Naive thymus-derived CD4-positive, alpha-beta T cell (primary cell): Measurements from ENCODE around the gene NCF2. TPM values are rescaled to one million over a fixed set of nuclear protein-coding genes. Genes with fewer than 3 reads are reported as not detected.

Experiments
- ATAC-seq: fragments of 150-1000 bp; cut with Tn5 transposase; 2 replicates; pipeline ENCODE4 v1.10.0; 2021; ENCODE audit warnings: mild to moderate bottlenecking, moderate library complexity
- CTCF ChIA-PET: fragments of 350-600 bp; sonication (Branson Sonifier 250); formaldehyde crosslinking; loops from one replicate; lab custom pipeline; 2021; ENCODE audit warnings: antibody characterized with exemption; lab: Charles Lee
- POLR2A ChIA-PET: fragments of 350-600 bp; sonication (Branson Sonifier 250); formaldehyde crosslinking; loops from one replicate; lab custom pipeline; 2021; ENCODE audit warnings: antibody characterized with exemption, inconsistent platforms; lab: Charles Lee
- DNase-seq, 9 donors: peaks; one replicate each; pipeline versions ENCODE4 v3.0.0 to v3.0.0-alpha.2; 2020 to 2022; ENCODE audit warnings: mixed read lengths in 1 of 9
- H3K27ac ChIP-seq: one replicate; pipeline ENCODE4 v1.7.0; 2013; ENCODE audit warnings: mild to moderate bottlenecking, low read depth, low read length, moderate library complexity
- H3K27me3 ChIP-seq, 2 donors: one replicate each; pipeline ENCODE4 v1.7.0; 2013; ENCODE audit warnings: low read length in 2 of 2, mild to moderate bottlenecking in 2 of 2, moderate library complexity in 2 of 2; ENCODE audit not compliant: control insufficient read depth in 2 of 2, insufficient read depth in 2 of 2
- H3K36me3 ChIP-seq, 3 experiments: 1 replicate in 2 of 3; 2 replicates in 1 of 3; pipeline ENCODE4 v1.7.0; 2013; ENCODE audit warnings: low read length in 3 of 3, mild to moderate bottlenecking in 3 of 3, moderate library complexity in 1 of 3; ENCODE audit not compliant: insufficient read depth in 3 of 3, control insufficient read depth in 2 of 3
- H3K4me1 ChIP-seq, 2 donors: one replicate each; pipeline ENCODE4 v1.7.0; 2013; ENCODE audit warnings: low read length in 2 of 2, mild to moderate bottlenecking in 2 of 2, moderate library complexity in 1 of 2; ENCODE audit not compliant: control insufficient read depth in 2 of 2, insufficient read depth in 2 of 2
- H3K4me3 ChIP-seq: 2 replicates; pipeline ENCODE4 v1.7.0; 2013; ENCODE audit warnings: mild to moderate bottlenecking, low read length
- H3K9me3 ChIP-seq, 3 experiments: 1 replicate in 2 of 3; 2 replicates in 1 of 3; pipeline ENCODE4 v1.7.0; 2013; ENCODE audit warnings: low read length in 3 of 3; ENCODE audit not compliant: control insufficient read depth in 2 of 3
- H3K27ac Mint-ChIP-seq, 9 donors: one replicate each; pipeline ENCODE4 v1.8.0; 2020 to 2022; ENCODE audit warnings: mixed read lengths in 9 of 9, mild to moderate bottlenecking in 8 of 9, moderate library complexity in 5 of 9, inconsistent platforms in 2 of 9
- H3K27me3 Mint-ChIP-seq, 5 donors: one replicate each; pipeline ENCODE4 v1.8.0; 2021 to 2022; ENCODE audit warnings: mixed read lengths in 5 of 5, mild to moderate bottlenecking in 1 of 5
- H3K36me3 Mint-ChIP-seq, 5 donors: one replicate each; pipeline ENCODE4 v1.8.0; 2020 to 2022; ENCODE audit warnings: mixed read lengths in 5 of 5, mild to moderate bottlenecking in 3 of 5, inconsistent platforms in 1 of 5
- H3K4me1 Mint-ChIP-seq, 7 donors: one replicate each; pipeline ENCODE4 v1.8.0; 2020 to 2022; ENCODE audit warnings: mixed read lengths in 7 of 7, mild to moderate bottlenecking in 3 of 7, inconsistent platforms in 1 of 7
- H3K4me3 Mint-ChIP-seq, 10 donors: one replicate each; pipeline ENCODE4 v1.8.0; 2020 to 2022; ENCODE audit warnings: mild to moderate bottlenecking in 10 of 10, mixed read lengths in 10 of 10, moderate library complexity in 6 of 10, inconsistent platforms in 2 of 10
- H3K9me3 Mint-ChIP-seq, 11 donors: one replicate each; pipeline ENCODE4 v1.8.0; 2020 to 2022; ENCODE audit warnings: mixed read lengths in 11 of 11, mild to moderate bottlenecking in 4 of 11, inconsistent platforms in 1 of 11, moderate library complexity in 1 of 11
- intact Hi-C, 2 donors: fragments of 100-400 bp; cut with micrococcal nuclease; formaldehyde crosslinking; loops; one replicate each; pipeline ENCODE4 v1.15.1; 2023
- polyA plus RNA-seq, 2 donors: library from polyadenylated mRNA; unstranded; fragments of 300-500 nt; fragmentation: Illumina TruSeq; gene quantifications; one replicate each; pipeline ENCODE4 v1.2.3, GENCODE V29; 2021
- total RNA-seq, 6 experiments: library from RNA in 5 of 6; stranded (reverse) in 5 of 6; gene quantifications; 1 replicate in 5 of 6; 2 replicates in 1 of 6; pipeline ENCODE4 v1.2.3 and lab custom pipeline; 2021 to 2026

NCF2 gene
- total and polyA plus RNA-seq, 7 experiments from 2014 or later: 0.43 to 145 (median 3.8) TPM

GRCh38 chr1:183517401-183517800 lies 72.9 kb downstream of the NCF2 start:
- Histone ChIP-seq H3K36me3 (peaks cover 9 to 36% (median 14%) of the 10 kb centered on the region in 3 experiments), H3K27ac (no peak overlapping the region), H3K9me3 (no peaks in the 10 kb centered on the region), H3K4me1 (no peaks in the 10 kb centered on the region), H3K4me3 (no peak overlapping the region), H3K27me3 (no peaks in the 10 kb centered on the region)
- DNase-seq (no peak), ATAC-seq (no peak)
- intact Hi-C loops: no loop called here
- POLR2A ChIA-PET: no interaction called here
- Mint-ChIP-seq H3K27ac (no peak overlapping the region), H3K36me3 (peaks cover 0 to 45% (median 22%) of the 10 kb centered on the region in 5 donors), H3K27me3 (no peaks in the 10 kb centered on the region), H3K9me3 (no peaks in the 10 kb centered on the region), H3K4me3 (no peak overlapping the region), H3K4me1 (peaks cover 0 to 23% (median 4%) of the 10 kb centered on the region in 7 donors)
- CTCF ChIA-PET: no interaction called here

DNA sequence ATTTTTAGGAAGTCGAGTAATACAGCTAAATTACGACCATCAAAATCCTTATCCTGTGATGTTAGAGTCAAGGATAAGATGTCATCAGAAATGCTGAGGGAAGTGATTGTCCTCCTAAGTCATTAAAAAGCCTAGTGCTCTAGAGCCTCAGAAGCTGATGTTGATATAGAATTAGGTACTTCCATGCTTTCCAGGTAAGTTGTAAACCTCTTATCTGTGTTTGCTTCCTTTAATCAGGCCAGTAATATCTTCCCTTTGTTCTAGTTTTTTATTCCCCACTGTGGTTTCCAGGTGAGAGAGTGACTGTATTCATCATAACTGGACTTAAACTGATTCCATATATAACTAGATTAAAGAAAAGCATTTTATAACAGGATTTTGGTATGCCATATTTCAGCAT lies 73.5 kb downstream of the NCF2 start:
- no peaks in the 10 kb centered on the region for H3K9me3 ChIP-seq
- intact Hi-C loops: no loop called here
- Mint-ChIP-seq H3K36me3 (peaks cover 0 to 41% (median 21%) of the 10 kb centered on the region in 5 donors), H3K27me3 (no peaks in the 10 kb centered on the region), H3K4me1 (peaks cover 3 to 25% (median 9%) of the 10 kb centered on the region in 7 donors), H3K9me3 (no peaks in the 10 kb centered on the region), H3K4me3 (no peak overlapping the region), H3K27ac (peak overlapping the region in 1 of 9 donors; percentile 3)
- ChIA-PET CTCF (no interaction called here), POLR2A (no interaction called here)
- no peak overlapping the region for H3K4me3 ChIP-seq
- no peaks in the 10 kb centered on the region for H3K27me3 ChIP-seq
- H3K36me3 ChIP-seq: peaks cover 9 to 33% (median 14%) of the 10 kb centered on the region in 3 experiments
- no peaks in the 10 kb centered on the region for H3K4me1 ChIP-seq
- no peak for ATAC-seq
- H3K27ac ChIP-seq: no peak overlapping the region
- no peak for DNase-seq

DNA sequence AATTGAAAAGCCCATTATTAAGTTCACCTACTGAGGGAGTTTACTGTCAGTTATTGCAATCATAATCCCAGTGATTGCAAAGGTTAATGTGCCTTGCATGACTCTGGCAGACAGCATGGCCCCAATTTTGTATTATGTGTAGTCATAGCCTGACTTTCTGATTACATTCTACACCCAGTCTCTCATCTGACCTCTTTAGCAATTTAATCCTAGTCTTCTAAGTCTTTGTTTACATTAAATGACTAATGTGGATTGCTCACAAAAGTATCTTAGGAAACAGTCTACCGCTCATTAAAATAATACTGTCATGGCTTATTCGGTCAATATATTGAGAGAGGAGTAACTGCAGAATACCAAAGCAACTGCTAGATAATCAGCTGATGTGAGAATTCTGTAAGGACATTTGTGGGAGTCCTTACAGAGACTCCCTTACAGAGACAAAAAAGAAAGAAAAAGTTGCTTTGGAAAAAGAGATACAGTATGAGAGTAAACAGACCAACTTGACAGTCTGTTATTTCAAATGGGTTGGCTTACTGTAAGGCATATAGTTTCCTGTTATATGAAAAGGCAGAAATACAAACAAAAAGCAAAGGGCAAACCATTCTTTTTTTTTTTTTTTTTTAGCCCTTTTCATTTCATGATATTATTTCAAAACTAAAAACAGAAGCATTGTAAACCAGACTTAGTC lies 75.1 kb downstream of the NCF2 start:
- Mint-ChIP-seq H3K4me1 (peaks cover 12 to 31% (median 14%) of the 10 kb centered on the region in 7 donors), H3K36me3 (peaks cover 0 to 30% (median 19%) of the 10 kb centered on the region in 5 donors), H3K27me3 (no peaks in the 10 kb centered on the region), H3K4me3 (no peak overlapping the region), H3K9me3 (no peaks in the 10 kb centered on the region), H3K27ac (peak overlapping the region in 4 of 9 donors; percentile 7 to 59 (median 30))
- H3K9me3 ChIP-seq: no peaks in the 10 kb centered on the region
- no peaks in the 10 kb centered on the region for H3K27me3 ChIP-seq
- H3K36me3 ChIP-seq: peaks cover 9 to 24% (median 14%) of the 10 kb centered on the region in 3 experiments
- ChIA-PET CTCF (no interaction called here), POLR2A (no interaction called here)
- H3K4me1 ChIP-seq: no peaks in the 10 kb centered on the region
- DNase-seq (no peak), ATAC-seq (no peak)
- no peak overlapping the region for H3K4me3 ChIP-seq
- no peak overlapping the region for H3K27ac ChIP-seq
- intact Hi-C loops: loop anchor here (2.0 kb wide), 2 partner anchors 14 to 16 kb away; no protein-coding TSS in a partner anchor

GRCh38 chr1:183514235-183514634 lies 76.0 kb downstream of the NCF2 start:
- ChIA-PET POLR2A (no interaction called here), CTCF (interaction anchor here (0.6 kb wide), 1 partner anchor 8 kb away, joined by 5 read pairs; no protein-coding TSS in a partner anchor)
- Histone ChIP-seq H3K4me1 (no peaks in the 10 kb centered on the region), H3K4me3 (no peak overlapping the region), H3K27ac (no peak overlapping the region), H3K9me3 (no peaks in the 10 kb centered on the region), H3K27me3 (no peaks in the 10 kb centered on the region), H3K36me3 (peaks cover 9 to 23% (median 14%) of the 10 kb centered on the region in 3 experiments)
- Mint-ChIP-seq H3K27me3 (no peaks in the 10 kb centered on the region), H3K4me3 (no peak overlapping the region), H3K36me3 (peaks cover 0 to 27% (median 19%) of the 10 kb centered on the region in 5 donors), H3K4me1 (peaks cover 12 to 31% (median 14%) of the 10 kb centered on the region in 7 donors), H3K9me3 (no peaks in the 10 kb centered on the region), H3K27ac (peak overlapping the region in 2 of 9 donors; percentile 7 to 43)
- ATAC-seq: no peak
- intact Hi-C loops: loop anchor here (2.0 kb wide), 2 partner anchors 13 to 15 kb away; no protein-coding TSS in a partner anchor
- no peak for DNase-seq

GRCh38 chr1:183512450-183512849 lies 77.8 kb downstream of the NCF2 start:
- peak overlapping the region in 5 of 9 donors; percentile 6 to 81 (median 55) for H3K27ac Mint-ChIP-seq
- H3K4me3 Mint-ChIP-seq: no peak overlapping the region
- H3K9me3 ChIP-seq: no peaks in the 10 kb centered on the region
- ATAC-seq (no peak), DNase-seq (no peak)
- peaks cover 0 to 10% (median 5%) of the 10 kb centered on the region in 3 experiments for H3K36me3 ChIP-seq
- peaks cover 0 to 17% (median 15%) of the 10 kb centered on the region in 5 donors for H3K36me3 Mint-ChIP-seq
- H3K27me3 ChIP-seq: no peaks in the 10 kb centered on the region
- H3K9me3 Mint-ChIP-seq: no peaks in the 10 kb centered on the region
- ChIA-PET POLR2A (interaction anchor here (1.6 kb wide), 1 partner anchor 10 kb away, joined by 4 read pairs; no protein-coding TSS in a partner anchor), CTCF (no interaction called here)
- H3K4me1 ChIP-seq: no peaks in the 10 kb centered on the region
- no peak overlapping the region for H3K4me3 ChIP-seq
- intact Hi-C loops: no loop called here
- H3K27ac ChIP-seq: no peak overlapping the region
- H3K27me3 Mint-ChIP-seq: no peaks in the 10 kb centered on the region
- H3K4me1 Mint-ChIP-seq: peaks cover 12 to 35% (median 19%) of the 10 kb centered on the region in 7 donors

GRCh38 chr1:183508694-183509093 lies 81.6 kb downstream of the NCF2 start:
- H3K4me1 Mint-ChIP-seq: peaks cover 12 to 37% (median 22%) of the 10 kb centered on the region in 7 donors
- POLR2A ChIA-PET: no interaction called here
- no peak for DNase-seq
- Histone ChIP-seq H3K36me3 (no peaks in the 10 kb centered on the region), H3K27me3 (no peaks in the 10 kb centered on the region), H3K4me3 (no peak overlapping the region), H3K27ac (no peak overlapping the region), H3K9me3 (no peaks in the 10 kb centered on the region), H3K4me1 (peaks cover 0 to 12% of the 10 kb centered on the region in 2 donors)
- H3K4me3 Mint-ChIP-seq: peak overlapping the region in 1 of 10 donors; percentile 3
- no peaks in the 10 kb centered on the region for H3K27me3 Mint-ChIP-seq
- intact Hi-C loops: loop anchor here in 1 of 2 donors (5.0 kb wide), 1 partner anchor 34 kb away; no protein-coding TSS in a partner anchor
- H3K9me3 Mint-ChIP-seq: no peaks in the 10 kb centered on the region
- peaks cover 0 to 8% (median 0%) of the 10 kb centered on the region in 5 donors for H3K36me3 Mint-ChIP-seq
- peak overlapping the region in 1 of 9 donors; percentile 10 for H3K27ac Mint-ChIP-seq
- no peak for ATAC-seq
- CTCF ChIA-PET: interaction anchor here (1.2 kb wide), 1 partner anchor 39 kb away, joined by 3 read pairs; no protein-coding TSS in a partner anchor
